SK-N-SH (cell line): ENCODE results near the gene ZNF547. TPM values are rescaled to one million over a fixed set of nuclear protein-coding genes. Genes with fewer than 3 reads are reported as not detected.

ENCODE experiments used
- CTCF ChIA-PET: fragments of 300-600, 350-600 bp; formaldehyde crosslinking; extraction: SDS; loops from one replicate; lab custom pipeline; 2021; lab: Yijun Ruan, JAX
- POLR2A ChIA-PET: fragments of 350-600 bp; sonication (Branson Sonifier 250); formaldehyde crosslinking; extraction: SDS; loops from one replicate; lab custom pipeline; 2020; ENCODE audit warnings: antibody characterized with exemption, inconsistent platforms; lab: Yijun Ruan, JAX
- DNase-seq: peaks from one replicate; pipeline ENCODE4 v3.0.0; 2012
- H2AFZ ChIP-seq: fragments of 200-600 bp; sonication (generic); 2 replicates; pipeline ENCODE4 v1.8.1; 2016; ENCODE audit warnings: antibody characterized with exemption, mild to moderate bottlenecking, low read depth
- H3F3A ChIP-seq: fragments of 200-600 bp; sonication (generic); replicated peaks from 2 replicates; pipeline ENCODE3; 2016; ENCODE audit warnings: antibody characterized with exemption, mild to moderate bottlenecking; ENCODE audit not compliant: insufficient read depth
- H3K27ac ChIP-seq, 2 experiments: fragments of 200-500 bp in 1 of 2; fragments of 200-600 bp in 1 of 2; sonication (Bioruptor generic) in 1 of 2; sonication (generic), shearing (Covaris generic) in 1 of 2; 2 replicates each; pipeline versions ENCODE4 v1.5.1 to v1.6.1; 2014 to 2016; ENCODE audit warnings: low read depth in 2 of 2, inconsistent platforms in 1 of 2, low read length in 1 of 2, mild to moderate bottlenecking in 1 of 2, mixed read lengths in 1 of 2
- H3K27me3 ChIP-seq: fragments of 200-600 bp; sonication (generic), shearing (Covaris generic); 2 replicates; pipeline ENCODE4 v1.6.1; 2016; ENCODE audit warnings: mixed run types; ENCODE audit not compliant: insufficient read depth
- H3K36me3 ChIP-seq, 2 experiments: fragments of 200-500 bp in 1 of 2; fragments of 200-600 bp in 1 of 2; sonication (Bioruptor generic) in 1 of 2; sonication (generic) in 1 of 2; replicated peaks in 1 of 2; 2 replicates each; pipeline versions ENCODE3 to v1.5.1; 2014 to 2016; ENCODE audit warnings: low read length in 1 of 2, mild to moderate bottlenecking in 1 of 2; ENCODE audit not compliant: insufficient read depth in 2 of 2, control insufficient read depth in 1 of 2
- H3K4me1 ChIP-seq, 2 experiments: fragments of 200-500 bp in 1 of 2; fragments of 200-600 bp in 1 of 2; sonication (Bioruptor generic) in 1 of 2; sonication (generic), shearing (Covaris generic) in 1 of 2; 2 replicates each; pipeline versions ENCODE4 v1.5.1 to v1.6.1; 2014 to 2016; ENCODE audit warnings: low read depth in 1 of 2, low read length in 1 of 2, mixed run types in 1 of 2; ENCODE audit not compliant: insufficient read depth in 2 of 2, control insufficient read depth in 1 of 2
- H3K4me2 ChIP-seq: fragments of 200-600 bp; sonication (generic), shearing (Covaris generic); 2 replicates; pipeline ENCODE4 v1.6.1; 2017; ENCODE audit warnings: mixed run types
- H3K4me3 ChIP-seq, 2 experiments: fragments of 200-500 bp in 1 of 2; fragments of 200-600 bp in 1 of 2; sonication (Bioruptor generic) in 1 of 2; sonication (generic), shearing (Covaris generic) in 1 of 2; 2 replicates each; pipeline versions ENCODE4 v1.5.1 to v1.8.1; 2014 to 2016; ENCODE audit warnings: low read depth in 2 of 2, inconsistent platforms in 1 of 2, low read length in 1 of 2, mild to moderate bottlenecking in 1 of 2, mixed read lengths in 1 of 2, moderate library complexity in 1 of 2
- H3K79me2 ChIP-seq: fragments of 200-600 bp; sonication (generic); 2 replicates; pipeline ENCODE4 v1.8.1; 2017; ENCODE audit warnings: mild to moderate bottlenecking; ENCODE audit not compliant: insufficient read depth
- H3K9ac ChIP-seq: fragments of 200-600 bp; sonication (generic); 2 replicates; pipeline ENCODE4 v1.6.1; 2017; ENCODE audit warnings: mixed run types
- H3K9me2 ChIP-seq: fragments of 200-600 bp; sonication (generic); 2 replicates; pipeline ENCODE4 v1.6.1; 2017; ENCODE audit warnings: mixed run types
- H3K9me3 ChIP-seq: fragments of 200-600 bp; sonication (generic); 2 replicates; pipeline ENCODE4 v1.6.1; 2017; ENCODE audit warnings: mixed run types, mild to moderate bottlenecking, moderate library complexity
- H4K20me1 ChIP-seq: fragments of 200-600 bp; sonication (generic); 2 replicates; pipeline ENCODE4 v1.6.1; 2017; ENCODE audit warnings: mild to moderate bottlenecking, mixed run types; ENCODE audit not compliant: insufficient read depth
- CHD2 ChIP-seq: fragments of 150-350 bp; IDR thresholded peaks from 2 replicates; pipeline ENCODE4 v1.6.1; 2018; ENCODE audit warnings: low read length; ENCODE audit not compliant: partially characterized antibody
- ELF1 ChIP-seq: IDR thresholded peaks from 2 replicates; pipeline ENCODE4 v1.4.0; 2012
- EP300 ChIP-seq, 2 experiments: IDR thresholded peaks; 2 replicates each; pipeline versions ENCODE4 v1.4.0 to v1.6.1; 2012; ENCODE audit warnings: borderline replicate concordance in 1 of 2, low read depth in 1 of 2, low read length in 1 of 2
- EZH2phosphoT487 ChIP-seq: fragments of 200-600 bp; sonication (generic); IDR thresholded peaks from 2 replicates; pipeline ENCODE4 v1.6.1; 2017; ENCODE audit warnings: low read depth, mixed run types, mild to moderate bottlenecking, antibody characterized with exemption, moderate library complexity, borderline replicate concordance
- FOSL2 ChIP-seq: IDR thresholded peaks from 2 replicates; pipeline ENCODE4 v1.4.0; 2012; ENCODE audit warnings: low read depth, mild to moderate bottlenecking, moderate library complexity, borderline replicate concordance
- FOXM1 ChIP-seq: IDR thresholded peaks from 2 replicates; pipeline ENCODE4 v1.4.0; 2012; ENCODE audit warnings: low read depth, mild to moderate bottlenecking
- GABPA ChIP-seq: IDR thresholded peaks from 2 replicates; pipeline ENCODE4 v1.4.0; 2012; ENCODE audit warnings: low read depth, mild to moderate bottlenecking
- GATA2 ChIP-seq: sonication (generic); formaldehyde crosslinking; IDR thresholded peaks from 2 replicates; pipeline ENCODE4 v1.5.0; 2020; ENCODE audit warnings: mild to moderate bottlenecking, missing genetic modification reagents
- JUND ChIP-seq: IDR thresholded peaks from 2 replicates; pipeline ENCODE4 v1.4.0; 2012
- MEF2A ChIP-seq: IDR thresholded peaks from 2 replicates; pipeline ENCODE4 v1.4.0; 2012; ENCODE audit warnings: low read depth, borderline replicate concordance
- NFIC ChIP-seq: IDR thresholded peaks from 2 replicates; pipeline ENCODE4 v1.4.0; 2012; ENCODE audit warnings: borderline replicate concordance
- NRF1 ChIP-seq: IDR thresholded peaks from 2 replicates; pipeline ENCODE4 v1.6.1; 2012; ENCODE audit warnings: low read depth, mild to moderate bottlenecking, low read length
- POLR2AphosphoS5 ChIP-seq: IDR thresholded peaks from 2 replicates; pipeline ENCODE4 v1.6.1; 2012; ENCODE audit warnings: low read depth, low read length
- RXRA ChIP-seq: IDR thresholded peaks from 2 replicates; pipeline ENCODE4 v1.4.0; 2012; ENCODE audit warnings: low read depth, mild to moderate bottlenecking, borderline replicate concordance
- SMC3 ChIP-seq: IDR thresholded peaks from 2 replicates; pipeline ENCODE4 v1.6.1; 2012; ENCODE audit warnings: low read depth, low read length, improper control_type of control experiment
- TEAD4 ChIP-seq: IDR thresholded peaks from 2 replicates; pipeline ENCODE4 v1.4.0; 2012; ENCODE audit warnings: mild to moderate bottlenecking, borderline replicate concordance; ENCODE audit not compliant: insufficient read depth
- YY1 ChIP-seq: IDR thresholded peaks from 2 replicates; pipeline ENCODE4 v1.4.0; 2012; ENCODE audit warnings: low read depth, mild to moderate bottlenecking
- WGBS: methylation state at CpG from one replicate; pipeline ENCODE4 v1.1.6; 2017; ENCODE audit warnings: low lambda C conversion rate; 5-methylcytosine and 5-hydroxymethylcytosine counted together
- polyA plus RNA-seq, 3 experiments: library from polyadenylated mRNA; depleted of rRNA; stranded (reverse); fragments of >200 nt; gene quantifications; 2 replicates each; pipeline ENCODE4 v1.2.3, GENCODE V29; 2012
- TF ChIP-seq, protein P1 (sequence below): IDR thresholded peaks from 2 replicates; pipeline ENCODE4 v1.4.0; 2012; ENCODE audit warnings: low read depth
- TF ChIP-seq, protein P2 (sequence below): fragments of 150-350 bp; IDR thresholded peaks from 2 replicates; pipeline ENCODE4 v1.6.1; 2016; ENCODE audit warnings: mild to moderate bottlenecking, low read depth, low read length
- TF ChIP-seq, protein P3 (sequence below): fragments of 200-600 bp; sonication (generic); IDR thresholded peaks from 2 replicates; pipeline ENCODE4 v1.6.1; 2017; ENCODE audit warnings: antibody characterized with exemption, mild to moderate bottlenecking, moderate library complexity
- TF ChIP-seq, protein P4 (sequence below): IDR thresholded peaks from 2 replicates; pipeline ENCODE4 v1.4.0; 2012; ENCODE audit warnings: low read depth, borderline replicate concordance

Gene ZNF547
- polyA plus RNA-seq, 1 of the 3 experiments (the other 2 are of a cell fraction), result 1.5 TPM

DNA sequence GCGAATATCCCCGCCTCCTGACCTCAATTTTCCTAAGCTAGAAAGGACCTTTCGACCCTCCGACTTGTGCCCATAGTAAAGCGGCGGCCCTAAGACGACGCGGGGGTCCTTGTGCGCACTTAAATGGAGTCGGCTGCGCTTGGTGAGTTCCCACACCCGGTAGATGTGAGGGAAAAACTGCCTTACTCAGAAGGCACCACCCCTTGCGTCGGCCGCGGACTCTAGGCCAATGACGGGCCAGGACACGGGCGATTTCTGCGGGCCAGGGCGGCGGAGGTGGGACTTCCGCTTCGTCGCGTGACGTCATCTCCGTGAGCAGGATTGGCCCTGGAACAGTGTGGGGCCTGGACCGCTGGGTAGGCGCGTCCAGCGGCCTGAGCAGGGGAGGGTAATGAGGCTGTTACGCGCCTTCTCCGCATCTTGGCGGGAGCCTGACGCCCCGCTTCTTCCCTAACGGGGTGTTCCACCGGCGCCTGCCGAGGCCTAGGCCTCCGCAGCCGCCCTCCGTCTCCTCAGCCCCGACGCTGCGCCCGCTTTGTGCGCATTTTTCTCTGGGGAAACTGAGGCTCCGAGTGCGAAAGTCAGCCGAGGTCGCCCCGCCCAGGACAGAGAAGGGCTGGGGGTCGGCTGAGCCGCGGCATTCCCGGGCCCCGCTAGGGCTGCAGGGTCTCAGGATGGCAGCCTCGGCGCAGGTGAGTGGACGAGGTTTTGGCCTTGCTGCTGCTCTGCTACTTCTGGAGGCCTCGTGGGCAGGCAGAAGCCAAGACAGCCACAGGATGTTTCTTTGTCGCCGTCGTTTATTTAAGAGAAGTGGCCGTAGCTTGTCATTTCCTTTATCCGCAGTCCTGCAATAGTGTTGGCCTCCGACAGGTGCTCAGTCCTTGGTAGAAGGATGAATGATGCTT, 42.9 kb upstream of the ZNF547 start, which contains the start of gene ZNF543:
Gene ZNF543, plus strand, starts transcription at position 293 of the 905 bp plus-strand sequence. Its CDS starts 382 bp downstream, at position 675.
- Histone ChIP-seq H3K27me3 (no peaks in the 10 kb centered on the region; the same call in 1 of the 2 replicates), H4K20me1 (no peaks in the 10 kb centered on the region), H3K4me1 (peaks cover 7 to 12% of the 10 kb centered on the region in 2 experiments; a peak in 2 of 4 replicates), H3K79me2 (peaks cover 46% of the 10 kb centered on the region), H3K4me2 (peak within 1 kb of the TSS; percentile 93), H3K36me3 (peaks cover 8 to 14% of the 10 kb centered on the region in 2 experiments), H3K4me3 (peak within 1 kb of the TSS; percentile 89 to 95), H3K9ac (peak within 1 kb of the TSS; percentile 92), H3F3A (peaks cover 5% of the 10 kb centered on the region), H2AFZ (peak within 1 kb of the TSS; percentile 93), H3K9me2 (no peaks in the 10 kb centered on the region)
- DNase-seq, result peak; percentile 98
- 1% methylated on average over 31 of the region's 71 CpGs for WGBS
- CTCF ChIA-PET, result no interaction called here
- TF ChIP-seq CHD2 (peak; percentile 76), ELF1 (0 out of 2 replicates have a peak, but pooled peaks have one; percentile 24), MEF2A (no peak), TEAD4 (no peak), POLR2AphosphoS5 (peak; percentile 87), GABPA (peak; percentile 94)
- TF ChIP-seq, protein P1, sequence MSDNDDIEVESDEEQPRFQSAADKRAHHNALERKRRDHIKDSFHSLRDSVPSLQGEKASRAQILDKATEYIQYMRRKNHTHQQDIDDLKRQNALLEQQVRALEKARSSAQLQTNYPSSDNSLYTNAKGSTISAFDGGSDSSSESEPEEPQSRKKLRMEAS, result peak; percentile 73
- TF ChIP-seq, protein P2, sequence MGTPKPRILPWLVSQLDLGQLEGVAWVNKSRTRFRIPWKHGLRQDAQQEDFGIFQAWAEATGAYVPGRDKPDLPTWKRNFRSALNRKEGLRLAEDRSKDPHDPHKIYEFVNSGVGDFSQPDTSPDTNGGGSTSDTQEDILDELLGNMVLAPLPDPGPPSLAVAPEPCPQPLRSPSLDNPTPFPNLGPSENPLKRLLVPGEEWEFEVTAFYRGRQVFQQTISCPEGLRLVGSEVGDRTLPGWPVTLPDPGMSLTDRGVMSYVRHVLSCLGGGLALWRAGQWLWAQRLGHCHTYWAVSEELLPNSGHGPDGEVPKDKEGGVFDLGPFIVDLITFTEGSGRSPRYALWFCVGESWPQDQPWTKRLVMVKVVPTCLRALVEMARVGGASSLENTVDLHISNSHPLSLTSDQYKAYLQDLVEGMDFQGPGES, result 0 out of 2 replicates have a peak, but pooled peaks have one; percentile 15
- TF ChIP-seq, all 33 proteins: peak for 6
- Histone ChIP-seq H3K9me3 (no peaks in the 10 kb centered on the region), H3K27ac (peak within 1 kb of the TSS; percentile 77 to 84)
- POLR2A ChIA-PET, result no interaction called here

DNA sequence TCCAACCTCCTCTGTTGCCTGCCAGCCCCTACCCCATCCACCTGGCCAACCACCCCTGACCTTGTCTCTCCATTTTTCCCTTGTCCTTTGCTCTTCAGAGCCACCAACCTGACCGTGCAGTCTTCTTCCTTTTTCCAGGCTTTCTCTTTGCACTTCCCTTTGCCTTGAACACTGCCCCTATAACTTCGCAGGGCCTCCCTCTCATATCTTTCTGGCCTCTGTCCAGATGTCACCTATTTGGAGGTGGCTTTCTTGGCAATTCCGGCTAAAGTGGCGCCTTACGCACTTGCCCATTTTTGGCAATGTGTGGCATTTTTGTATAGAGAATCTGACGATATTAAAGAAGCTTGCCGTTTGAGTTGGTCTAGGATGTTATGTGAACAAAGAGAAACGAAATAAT, 42.2 kb upstream of the ZNF547 start:
- peaks cover 48% of the 10 kb centered on the region for H3K79me2 ChIP-seq
- no peaks in the 10 kb centered on the region; the same call in 1 of the 2 replicates for H3K27me3 ChIP-seq
- H3K9me3 ChIP-seq, result no peaks in the 10 kb centered on the region
- H3K9me2 ChIP-seq, result no peaks in the 10 kb centered on the region
- H3K4me1 ChIP-seq, result peaks cover 7 to 12% of the 10 kb centered on the region in 2 experiments; a peak in 2 of 4 replicates
- no peaks in the 10 kb centered on the region for H4K20me1 ChIP-seq
- ChIA-PET CTCF (no interaction called here), POLR2A (no interaction called here)
- H2AFZ ChIP-seq, result peak overlapping the region; percentile 93; the same call in 1 of the 2 replicates
- peaks cover 5% of the 10 kb centered on the region for H3F3A ChIP-seq
- H3K9ac ChIP-seq, result peak overlapping the region; percentile 92
- H3K27ac ChIP-seq, result peak overlapping the region in 1 of 2 experiments; percentile 69; a peak in 1 of 4 replicates
- peak overlapping the region; percentile 89 to 95 for H3K4me3 ChIP-seq
- no peak for DNase-seq
- H3K36me3 ChIP-seq, result peaks cover 14 to 20% of the 10 kb centered on the region in 2 experiments
- H3K4me2 ChIP-seq, result peak overlapping the region; percentile 93
- WGBS, result 28% methylated on average over 8 of the region's 8 CpGs
- TF ChIP-seq TEAD4 (no peak), EP300 (IDR thresholded peaks at IDR 0.05; ENCODE audit: borderline replicate concordance in 1 of 2, low read depth in 1 of 2, low read length in 1 of 2) (no peak), NFIC (no peak), RXRA (no peak), EZH2phosphoT487 (no peak), FOSL2 (no peak), YY1 (no peak), FOXM1 (no peak), JUND (no peak), ELF1 (no peak), SMC3 (no peak), GATA2 (CRISPR knock-in tag) (no peak), NRF1 (no peak)
- TF ChIP-seq, protein P3, sequence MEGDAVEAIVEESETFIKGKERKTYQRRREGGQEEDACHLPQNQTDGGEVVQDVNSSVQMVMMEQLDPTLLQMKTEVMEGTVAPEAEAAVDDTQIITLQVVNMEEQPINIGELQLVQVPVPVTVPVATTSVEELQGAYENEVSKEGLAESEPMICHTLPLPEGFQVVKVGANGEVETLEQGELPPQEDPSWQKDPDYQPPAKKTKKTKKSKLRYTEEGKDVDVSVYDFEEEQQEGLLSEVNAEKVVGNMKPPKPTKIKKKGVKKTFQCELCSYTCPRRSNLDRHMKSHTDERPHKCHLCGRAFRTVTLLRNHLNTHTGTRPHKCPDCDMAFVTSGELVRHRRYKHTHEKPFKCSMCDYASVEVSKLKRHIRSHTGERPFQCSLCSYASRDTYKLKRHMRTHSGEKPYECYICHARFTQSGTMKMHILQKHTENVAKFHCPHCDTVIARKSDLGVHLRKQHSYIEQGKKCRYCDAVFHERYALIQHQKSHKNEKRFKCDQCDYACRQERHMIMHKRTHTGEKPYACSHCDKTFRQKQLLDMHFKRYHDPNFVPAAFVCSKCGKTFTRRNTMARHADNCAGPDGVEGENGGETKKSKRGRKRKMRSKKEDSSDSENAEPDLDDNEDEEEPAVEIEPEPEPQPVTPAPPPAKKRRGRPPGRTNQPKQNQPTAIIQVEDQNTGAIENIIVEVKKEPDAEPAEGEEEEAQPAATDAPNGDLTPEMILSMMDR, result no peak
- TF ChIP-seq, protein P4, sequence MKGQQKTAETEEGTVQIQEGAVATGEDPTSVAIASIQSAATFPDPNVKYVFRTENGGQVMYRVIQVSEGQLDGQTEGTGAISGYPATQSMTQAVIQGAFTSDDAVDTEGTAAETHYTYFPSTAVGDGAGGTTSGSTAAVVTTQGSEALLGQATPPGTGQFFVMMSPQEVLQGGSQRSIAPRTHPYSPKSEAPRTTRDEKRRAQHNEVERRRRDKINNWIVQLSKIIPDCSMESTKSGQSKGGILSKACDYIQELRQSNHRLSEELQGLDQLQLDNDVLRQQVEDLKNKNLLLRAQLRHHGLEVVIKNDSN, result no peak
- TF ChIP-seq, protein P2, result no peak
